GM13977 (cell line): ENCODE results near the gene HSPA12A.

Experiments
- DNase-seq: peaks from one replicate; pipeline ENCODE4 v3.0.0; 2012; ENCODE audit warnings: low spot score
- in situ Hi-C: fragments of 300-500 bp; cut with MboI; formaldehyde crosslinking; loops from one replicate; pipeline ENCODE4 v1.12.0; 2022; ENCODE audit warnings: low sequenced_read_pairs, low pct_unique_long_range_greater_than_20kb, mixed read lengths, inconsistent platforms; ENCODE audit not compliant: unreplicated experiment
- TF ChIP-seq, protein P1 (sequence below): IDR thresholded peaks from 2 replicates; pipeline ENCODE4 v1.5.1; 2012; ENCODE audit warnings: mild to moderate bottlenecking, control low read depth; ENCODE audit not compliant: insufficient read depth; ENCODE audit errors: extremely low read depth, missing control alignments

The HSPA12A gene

DNA sequence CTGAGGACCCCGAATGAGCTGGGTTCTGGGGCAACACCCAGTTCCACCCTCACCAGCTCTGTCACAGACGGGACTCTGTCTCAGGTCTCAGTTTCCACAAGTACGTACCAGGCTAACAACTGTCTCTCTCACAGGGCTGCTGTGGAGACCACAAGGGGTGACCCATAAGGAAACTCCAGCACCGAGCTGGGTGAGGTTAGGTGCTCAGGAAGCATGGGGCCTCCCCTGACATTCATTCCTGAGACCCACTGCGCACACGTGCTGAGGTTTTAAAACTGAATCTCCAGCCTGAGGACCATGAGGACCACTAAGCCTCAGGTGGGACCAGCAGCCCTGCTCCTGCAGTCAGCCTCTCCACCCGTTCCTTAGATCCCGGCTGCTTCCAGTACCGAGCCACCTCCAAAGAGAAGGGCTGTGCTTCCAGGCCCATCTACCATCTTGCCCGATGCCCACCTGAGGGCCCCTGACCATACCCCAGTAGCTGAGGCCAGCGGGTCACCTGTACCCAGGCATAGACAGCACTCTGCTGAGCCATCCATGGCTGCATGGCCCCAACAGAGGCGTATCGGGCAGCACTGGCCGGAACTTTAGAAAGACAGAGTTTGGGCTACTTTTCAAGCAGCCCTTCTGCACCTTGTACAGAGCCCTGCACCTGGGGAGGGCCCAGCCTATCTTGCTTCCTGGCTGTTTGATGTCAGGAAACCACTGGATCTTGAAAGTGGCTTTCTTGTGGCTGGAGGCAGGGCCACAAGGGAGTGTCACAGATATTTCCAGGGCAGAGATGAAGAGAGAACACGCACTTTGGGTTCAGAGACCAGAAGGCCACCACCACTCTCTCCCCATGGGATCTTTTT, 18.7 kb downstream of the HSPA12A start:
- in situ Hi-C loops = no loop called here
- no peak for DNase-seq
- TF ChIP-seq, protein P1, sequence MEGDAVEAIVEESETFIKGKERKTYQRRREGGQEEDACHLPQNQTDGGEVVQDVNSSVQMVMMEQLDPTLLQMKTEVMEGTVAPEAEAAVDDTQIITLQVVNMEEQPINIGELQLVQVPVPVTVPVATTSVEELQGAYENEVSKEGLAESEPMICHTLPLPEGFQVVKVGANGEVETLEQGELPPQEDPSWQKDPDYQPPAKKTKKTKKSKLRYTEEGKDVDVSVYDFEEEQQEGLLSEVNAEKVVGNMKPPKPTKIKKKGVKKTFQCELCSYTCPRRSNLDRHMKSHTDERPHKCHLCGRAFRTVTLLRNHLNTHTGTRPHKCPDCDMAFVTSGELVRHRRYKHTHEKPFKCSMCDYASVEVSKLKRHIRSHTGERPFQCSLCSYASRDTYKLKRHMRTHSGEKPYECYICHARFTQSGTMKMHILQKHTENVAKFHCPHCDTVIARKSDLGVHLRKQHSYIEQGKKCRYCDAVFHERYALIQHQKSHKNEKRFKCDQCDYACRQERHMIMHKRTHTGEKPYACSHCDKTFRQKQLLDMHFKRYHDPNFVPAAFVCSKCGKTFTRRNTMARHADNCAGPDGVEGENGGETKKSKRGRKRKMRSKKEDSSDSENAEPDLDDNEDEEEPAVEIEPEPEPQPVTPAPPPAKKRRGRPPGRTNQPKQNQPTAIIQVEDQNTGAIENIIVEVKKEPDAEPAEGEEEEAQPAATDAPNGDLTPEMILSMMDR = no peak

DNA sequence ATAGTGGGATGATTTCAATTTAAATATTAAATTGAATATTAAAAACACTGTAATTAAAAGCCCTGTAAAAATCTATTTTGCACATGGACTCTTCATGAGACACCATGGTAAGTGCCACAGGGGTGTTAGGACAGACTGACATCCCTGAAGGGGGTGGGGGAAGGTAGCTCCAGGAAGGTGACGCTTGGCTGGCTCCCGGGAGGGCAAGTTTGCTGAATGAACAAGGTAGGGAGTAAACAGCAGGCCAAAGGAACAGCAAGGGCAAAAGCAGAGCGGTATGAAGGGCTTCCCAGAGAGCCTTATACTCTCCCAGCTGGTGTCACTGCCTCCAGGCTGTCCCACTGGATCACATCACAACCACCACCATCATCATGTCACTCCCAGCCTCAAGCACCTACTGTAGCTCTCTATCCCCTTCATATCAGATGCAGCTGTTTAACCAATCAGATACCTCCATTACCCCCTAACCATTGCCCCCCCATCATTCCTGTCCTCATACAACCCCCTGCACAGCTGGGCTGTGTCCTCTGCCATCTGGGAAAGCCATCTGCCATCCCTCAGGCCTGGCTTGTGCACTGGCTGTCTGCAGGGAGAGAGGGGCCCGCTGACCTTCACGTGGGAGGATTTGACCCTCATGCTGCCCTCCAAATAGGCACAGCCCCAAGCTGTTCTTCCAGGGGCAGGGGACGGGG, 19.5 kb downstream of the HSPA12A start:
- DNase-seq = no peak
- TF ChIP-seq, protein P1 = no peak
- in situ Hi-C loops = no loop called here

DNA sequence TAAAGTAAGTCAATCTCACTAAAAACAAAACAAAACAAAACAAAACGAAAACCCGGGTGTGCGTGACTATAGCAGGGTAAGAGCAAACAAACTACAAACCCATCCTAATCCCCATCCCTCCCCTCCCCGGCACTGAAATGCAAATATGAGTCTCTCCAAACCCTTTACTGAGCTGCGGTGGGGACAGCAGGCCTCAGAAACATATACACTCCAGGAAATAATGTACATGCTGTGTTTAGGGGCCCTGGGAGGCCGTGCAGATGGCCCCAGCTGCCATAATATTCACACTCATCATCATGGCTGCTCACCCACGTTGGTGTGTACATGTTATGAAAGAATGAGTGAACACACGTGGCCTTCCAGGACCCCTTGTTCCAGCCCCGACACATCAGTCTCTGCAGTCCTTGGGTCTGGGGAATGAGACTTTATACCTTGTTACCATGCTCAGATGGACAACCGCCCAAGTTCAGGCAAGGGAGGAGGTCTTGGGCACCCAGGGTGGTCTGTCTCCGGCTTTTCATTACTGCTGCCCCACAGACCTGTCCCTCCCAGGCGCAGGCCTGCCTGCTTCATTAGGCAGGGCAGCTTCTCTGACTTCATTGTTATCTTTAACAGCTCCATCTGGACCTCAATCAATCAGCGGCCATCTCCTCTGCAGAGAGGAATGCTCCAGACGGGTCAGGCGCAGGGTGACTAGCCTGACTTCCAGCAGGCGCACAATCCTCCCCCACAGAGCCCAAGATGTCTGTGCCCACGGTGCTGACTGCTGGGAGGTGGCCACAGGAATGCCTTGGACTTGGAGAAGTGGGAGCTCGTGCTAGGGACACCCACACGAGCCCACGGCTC, 20.6 kb downstream of the HSPA12A start:
- no peak for DNase-seq
- in situ Hi-C loops = no loop called here
- TF ChIP-seq, protein P1 = no peak

DNA sequence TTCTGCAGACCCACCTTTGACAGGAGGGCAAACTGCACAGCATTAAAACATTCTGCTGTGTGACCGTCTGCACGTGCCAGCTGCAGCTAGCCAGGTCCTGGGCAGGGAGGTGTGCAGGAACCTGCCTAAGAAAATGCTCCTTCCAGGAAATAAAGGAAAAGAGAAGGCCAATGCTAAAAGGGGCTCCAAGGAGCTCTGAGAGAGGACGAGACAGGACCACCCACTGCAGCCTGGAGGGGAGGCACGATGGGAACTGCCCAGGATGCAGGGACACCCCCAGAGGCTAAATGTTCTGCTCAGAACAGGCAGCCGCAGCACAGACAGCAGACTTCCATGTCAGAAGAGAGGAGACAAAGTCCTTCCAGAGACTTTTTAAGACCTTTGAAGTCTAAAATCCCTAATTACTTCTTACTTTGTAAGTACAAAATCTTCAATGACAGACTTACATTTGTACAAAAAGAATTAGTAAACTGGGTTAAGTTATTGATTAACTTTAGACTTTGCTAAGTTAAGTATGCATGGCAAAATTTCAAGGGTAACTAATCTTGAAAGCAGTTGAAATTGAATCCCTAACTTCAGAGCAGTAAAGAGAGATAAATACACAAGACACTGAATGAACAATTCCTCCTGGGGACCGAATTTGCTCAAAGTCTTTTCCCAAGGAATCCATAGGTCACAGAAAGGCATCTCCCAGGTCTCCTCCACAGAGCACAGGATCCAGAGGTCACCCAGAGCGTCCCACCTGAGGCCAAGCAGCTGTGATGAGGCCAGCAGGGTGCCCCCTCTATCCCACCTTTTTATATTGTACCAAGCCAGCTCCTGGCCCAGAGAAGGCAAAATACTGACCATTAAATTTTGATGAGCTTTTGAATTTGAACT, 21.5 kb downstream of the HSPA12A start:
- no peak for DNase-seq
- in situ Hi-C loops = no loop called here
- TF ChIP-seq, protein P1 = no peak

DNA sequence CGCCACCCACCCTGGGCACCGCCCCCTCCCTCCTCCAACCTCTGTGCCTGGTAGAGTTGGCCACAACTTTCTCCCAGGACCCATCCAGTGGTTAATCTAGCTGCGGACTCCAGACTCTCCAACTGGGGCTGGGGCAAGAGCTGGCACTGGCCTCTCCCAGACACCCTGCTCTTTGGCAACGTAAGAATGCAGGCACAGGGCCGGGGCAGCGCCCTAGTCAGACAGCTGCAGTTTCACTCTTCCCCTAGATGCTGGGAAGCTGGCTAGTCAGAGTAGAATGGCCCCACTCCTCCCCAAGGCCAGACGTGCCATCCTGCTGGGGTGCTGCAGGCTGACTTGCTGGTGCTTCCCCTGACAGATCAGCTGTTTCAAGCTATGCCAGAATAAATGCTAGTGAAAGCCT, 22.1 kb downstream of the HSPA12A start:
- DNase-seq = no peak
- in situ Hi-C loops = no loop called here
- TF ChIP-seq, protein P1 = no peak
